HL-60 (cell line): ENCODE measurements around the gene ANKRD13A.

Experiments
- CTCF ChIP-seq: IDR thresholded peaks from one replicate; pipeline ENCODE4 v1.5.1; 2011; ENCODE audit warnings: low read length, control low read depth, inconsistent platforms; ENCODE audit not compliant: insufficient read depth
- GABPA ChIP-seq: IDR thresholded peaks from 2 replicates; pipeline ENCODE4 v1.6.1; 2012; ENCODE audit warnings: low read depth
- POLR2AphosphoS5 ChIP-seq: IDR thresholded peaks from 2 replicates; pipeline ENCODE4 v1.6.1; 2012; ENCODE audit warnings: low read depth
- REST ChIP-seq: IDR thresholded peaks from 2 replicates; pipeline ENCODE4 v1.6.1; 2012; ENCODE audit warnings: low read depth; ENCODE audit not compliant: insufficient replicate concordance
- SPI1 ChIP-seq: IDR thresholded peaks from 2 replicates; pipeline ENCODE4 v1.6.1; 2012; ENCODE audit warnings: low read depth, mild to moderate bottlenecking, borderline replicate concordance

- TF ChIP-seq CTCF, result no peak
- no peak for TF ChIP-seq REST
- no peak for TF ChIP-seq POLR2AphosphoS5
- TF ChIP-seq GABPA, result no peak
- TF ChIP-seq SPI1, result no peak
Observed at GRCh38 chr12:110002676-110003515, 3.7 kb downstream of the ANKRD13A start.
